GM21447 (cell line): ENCODE results near the gene RAB24.
A peak's percentile ranks its signal among the peaks of the same experiment; 100 is the strongest.

Source experiments
- ATAC-seq: cut with Tn5 transposase; IDR thresholded peaks from one replicate; pipeline ENCODE4 v1.9.1; 2021; ENCODE audit not compliant: unreplicated experiment

Gene RAB24

DNA sequence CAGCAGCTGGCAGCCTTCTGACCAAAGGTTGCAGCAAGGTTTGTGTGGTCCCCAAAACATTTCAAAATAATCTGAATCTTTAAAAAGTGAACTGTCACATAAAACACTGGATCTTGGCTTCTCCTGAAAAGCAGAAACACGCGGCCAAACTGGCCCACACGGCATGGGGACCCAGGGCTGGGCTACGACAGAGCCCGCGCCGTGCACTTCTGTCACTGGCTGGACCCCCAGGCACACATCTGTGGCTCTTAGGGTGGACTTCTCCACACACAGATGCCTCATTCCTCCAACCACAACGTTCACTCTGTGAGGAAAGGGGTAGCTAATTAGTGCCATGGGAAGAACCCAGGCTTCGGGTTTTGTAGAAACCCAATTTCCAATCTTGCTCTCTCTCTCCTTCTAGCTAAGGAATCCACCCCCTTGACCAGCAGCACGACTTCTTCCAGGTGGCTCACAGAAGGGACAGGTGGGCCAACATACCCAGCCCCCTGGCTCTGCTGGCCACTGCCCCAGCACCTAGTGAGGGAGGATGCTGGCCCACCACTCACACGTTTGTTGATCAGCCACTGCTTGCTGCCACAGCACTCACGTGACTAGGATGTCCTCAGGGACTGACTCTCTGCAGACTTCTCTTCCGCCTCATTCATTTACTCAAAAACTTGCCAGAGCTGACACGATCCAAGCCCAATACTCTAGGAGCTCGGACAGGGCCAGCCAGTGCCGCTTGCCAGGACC lies 30.1 kb upstream of the RAB24 start:
- no peak for ATAC-seq

- no peak for ATAC-seq
These were observed 29.4 kb upstream of the RAB24 start for GRCh38 chr5:177332896-177333260.

DNA sequence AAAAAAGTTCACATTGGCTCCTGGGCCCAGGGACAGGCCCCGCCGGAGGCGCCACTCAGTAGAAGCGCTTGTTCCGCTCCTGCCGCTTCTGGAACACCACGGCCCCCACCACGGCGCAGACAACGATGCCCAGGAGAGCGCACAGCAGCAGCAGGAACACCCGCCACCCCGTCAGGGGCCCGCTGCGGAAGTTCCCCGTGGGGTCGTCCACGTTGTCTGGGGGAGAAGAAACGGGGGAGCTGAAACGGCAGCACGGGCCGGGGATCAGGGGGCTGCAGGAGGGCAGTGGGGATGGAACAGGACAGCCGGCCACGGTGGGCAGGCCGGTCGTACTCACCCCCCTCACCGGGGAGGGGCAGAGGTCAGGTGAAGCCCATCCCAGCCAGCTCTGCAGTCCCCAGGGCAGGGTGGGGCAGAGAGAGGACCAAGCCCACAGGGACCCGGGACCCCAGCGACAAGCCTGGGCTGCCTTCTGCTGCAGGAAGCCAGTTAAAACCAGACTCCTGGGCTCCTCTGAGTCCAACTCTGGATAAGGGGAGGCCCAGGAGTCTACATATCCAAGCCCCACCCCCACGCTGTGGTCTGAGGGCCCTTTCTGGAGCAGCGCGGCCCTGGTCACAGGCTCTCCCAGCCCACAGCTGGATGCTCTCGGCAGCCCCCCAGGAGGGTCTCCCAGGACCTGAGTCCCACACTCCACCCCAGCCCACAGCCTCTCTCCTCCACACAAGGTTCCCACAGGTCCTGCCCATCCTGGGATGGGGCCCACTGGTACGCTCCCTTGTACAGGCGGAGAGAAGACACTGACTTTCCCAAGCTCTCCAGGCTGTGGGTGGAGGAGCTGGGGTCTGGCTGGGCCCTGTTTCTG lies 28.7 kb upstream of the RAB24 start:
- ATAC-seq, result no peak

DNA sequence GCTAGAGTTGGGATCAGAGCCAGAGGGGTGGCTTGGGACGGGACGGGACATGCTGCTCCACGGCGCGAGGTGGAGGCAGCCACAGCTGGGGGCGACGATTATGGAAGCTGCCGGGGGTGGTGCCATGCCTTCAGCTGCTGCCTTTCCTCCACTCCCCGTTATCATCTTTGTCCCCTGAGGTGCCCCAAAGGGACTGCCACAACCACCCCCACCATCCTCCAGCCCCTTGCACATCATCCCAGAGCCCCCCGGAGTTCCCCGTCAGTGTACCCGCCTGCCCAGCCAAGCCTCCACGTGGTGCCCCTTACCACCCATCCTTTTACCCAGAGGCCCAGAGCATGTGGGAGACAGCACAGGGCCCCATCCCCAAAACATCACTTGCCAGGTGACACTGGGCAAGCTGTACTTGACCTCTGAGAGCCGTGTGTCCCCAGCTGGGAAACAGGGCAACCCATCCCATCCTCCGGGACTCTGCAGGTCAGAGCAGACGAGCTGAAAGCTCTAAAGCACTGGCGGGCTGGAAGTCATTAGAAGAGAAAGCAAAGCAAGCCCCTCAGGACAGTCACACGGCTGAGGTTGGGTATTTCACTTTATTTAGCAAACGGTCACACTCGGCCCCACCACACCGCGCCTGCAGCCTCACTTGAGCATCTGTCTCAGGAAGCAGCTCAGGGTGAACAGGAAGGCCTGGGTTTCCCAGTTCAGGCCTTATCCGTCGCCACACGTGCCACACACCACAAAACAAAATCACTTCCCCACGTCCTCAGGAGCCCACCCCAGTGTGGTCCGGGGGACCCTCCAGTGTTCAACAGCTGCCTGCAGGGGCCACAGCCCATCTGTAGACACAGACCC lies 27.7 kb upstream of the RAB24 start:
- ATAC-seq, result no peak

- no peak for ATAC-seq
These were observed 26.4 kb upstream of the RAB24 start for GRCh38 chr5:177329883-177330282.

DNA sequence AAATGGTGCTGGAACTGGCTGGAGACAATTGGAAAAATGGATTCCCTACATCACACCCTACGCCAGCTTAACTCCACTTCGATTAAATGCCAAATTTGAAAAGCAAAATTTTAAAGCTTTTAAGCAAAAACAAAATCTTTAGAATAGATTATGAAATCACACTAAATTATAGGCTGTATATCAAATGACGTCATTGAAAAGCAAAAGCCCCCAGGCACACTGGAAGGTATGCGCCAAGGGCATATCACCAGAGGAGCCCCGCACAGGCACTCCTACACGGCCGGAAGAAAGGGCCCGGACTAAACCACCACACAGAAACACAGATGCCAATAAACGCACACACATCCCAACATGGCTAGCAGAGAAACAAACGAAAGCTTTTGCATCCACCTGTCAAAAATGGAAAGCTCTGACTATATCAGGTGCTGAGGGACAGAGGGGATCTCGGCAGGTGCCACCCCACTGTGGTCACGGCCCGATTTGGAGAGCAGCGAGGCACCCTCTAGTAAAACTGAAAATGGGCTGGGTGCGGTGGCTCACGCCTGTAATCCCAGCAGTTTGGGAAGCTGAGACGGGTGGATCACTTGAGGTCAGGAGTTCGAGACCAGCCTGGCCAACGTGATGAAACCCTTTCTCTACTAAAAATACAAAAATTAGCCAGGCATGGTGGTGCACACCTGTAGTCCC lies 25.2 kb upstream of the RAB24 start:
- no peak for ATAC-seq

GRCh38 chr5:177327539-177328522 lies 24.3 kb upstream of the RAB24 start:
- ATAC-seq, result no peak

DNA sequence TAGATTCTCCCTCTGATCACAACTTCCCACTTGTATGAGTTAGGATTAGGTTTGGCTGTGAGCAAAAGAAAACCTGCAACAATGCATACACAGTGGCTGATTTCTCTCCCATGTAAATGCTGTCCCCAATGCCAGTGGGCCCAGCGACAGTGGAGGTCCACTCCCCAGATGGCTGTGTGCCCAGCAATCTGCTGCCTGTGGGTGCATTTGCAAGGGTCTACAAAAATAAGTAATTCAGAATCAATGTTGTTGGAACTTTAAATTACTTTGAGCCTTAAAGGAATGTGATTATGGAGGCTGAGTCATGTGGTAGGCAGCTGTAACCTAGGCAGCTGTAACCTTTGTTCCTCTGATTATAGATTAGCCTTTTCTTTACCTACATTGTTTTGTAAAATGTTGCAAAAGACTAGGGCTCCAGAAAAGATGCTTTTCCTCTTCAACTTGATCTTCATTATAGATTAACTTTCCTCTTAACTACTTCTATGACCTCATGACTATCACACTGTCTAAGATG lies 22.4 kb upstream of the RAB24 start:
- ATAC-seq, result no peak

DNA sequence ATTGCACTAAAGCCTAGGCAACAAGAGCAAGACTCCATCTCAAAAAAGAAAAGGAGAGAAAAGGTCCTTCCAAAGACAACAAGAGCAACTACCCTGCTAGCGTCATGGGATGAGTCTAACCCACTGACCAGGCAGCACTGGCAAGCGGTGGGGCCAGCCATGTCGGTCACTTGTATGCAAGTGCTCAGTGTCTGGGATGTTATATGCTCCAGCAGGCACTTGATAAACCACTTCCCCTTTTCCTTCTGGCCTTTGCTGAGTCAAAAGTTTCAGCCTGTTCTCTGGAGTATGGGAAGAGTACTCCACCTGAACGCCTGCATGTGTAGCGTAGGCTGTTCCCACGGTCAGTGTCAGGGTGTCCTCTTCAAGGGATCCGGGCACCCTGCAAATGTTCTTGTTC lies 17.4 kb upstream of the RAB24 start:
- no peak for ATAC-seq

DNA sequence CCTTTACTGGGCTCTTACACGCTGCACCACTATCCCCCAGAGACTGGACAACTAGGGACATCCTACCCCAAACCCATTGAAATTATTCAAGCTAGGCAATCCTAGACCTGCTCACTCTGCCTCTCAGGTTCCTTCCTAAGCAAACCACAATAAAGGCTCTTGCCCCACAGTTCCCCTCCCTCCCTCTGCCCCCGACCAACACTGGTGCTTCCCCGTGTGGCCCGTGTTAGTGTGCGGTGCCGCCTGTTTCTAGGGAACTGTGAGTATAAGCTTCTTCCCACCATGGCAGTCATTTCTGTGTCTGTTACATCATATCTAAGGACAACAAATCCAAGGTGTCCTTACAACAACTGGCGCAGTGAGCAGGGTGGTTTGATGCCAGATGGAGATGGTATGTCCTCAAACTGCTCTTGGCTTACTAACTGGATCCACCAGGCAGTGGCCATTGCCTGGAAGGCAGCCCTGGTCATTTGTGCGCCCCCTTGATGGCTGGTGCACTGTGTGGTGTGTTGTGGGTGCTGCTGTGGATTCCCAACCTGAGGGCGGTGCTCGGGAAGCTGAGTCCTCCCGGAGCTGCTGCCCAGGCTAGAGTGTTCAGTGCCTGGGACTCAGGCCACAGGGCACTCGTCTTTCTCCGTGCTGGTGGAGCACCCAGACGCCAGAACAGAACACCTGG lies 16.5 kb upstream of the RAB24 start:
- no peak for ATAC-seq

GRCh38 chr5:177317959-177318377 lies 14.4 kb upstream of the RAB24 start:
- no peak for ATAC-seq

- ATAC-seq, result no peak
These were observed 12.5 kb upstream of the RAB24 start for GRCh38 chr5:177316005-177316404.

GRCh38 chr5:177315411-177315810 lies 11.9 kb upstream of the RAB24 start:
- ATAC-seq, result no peak

DNA sequence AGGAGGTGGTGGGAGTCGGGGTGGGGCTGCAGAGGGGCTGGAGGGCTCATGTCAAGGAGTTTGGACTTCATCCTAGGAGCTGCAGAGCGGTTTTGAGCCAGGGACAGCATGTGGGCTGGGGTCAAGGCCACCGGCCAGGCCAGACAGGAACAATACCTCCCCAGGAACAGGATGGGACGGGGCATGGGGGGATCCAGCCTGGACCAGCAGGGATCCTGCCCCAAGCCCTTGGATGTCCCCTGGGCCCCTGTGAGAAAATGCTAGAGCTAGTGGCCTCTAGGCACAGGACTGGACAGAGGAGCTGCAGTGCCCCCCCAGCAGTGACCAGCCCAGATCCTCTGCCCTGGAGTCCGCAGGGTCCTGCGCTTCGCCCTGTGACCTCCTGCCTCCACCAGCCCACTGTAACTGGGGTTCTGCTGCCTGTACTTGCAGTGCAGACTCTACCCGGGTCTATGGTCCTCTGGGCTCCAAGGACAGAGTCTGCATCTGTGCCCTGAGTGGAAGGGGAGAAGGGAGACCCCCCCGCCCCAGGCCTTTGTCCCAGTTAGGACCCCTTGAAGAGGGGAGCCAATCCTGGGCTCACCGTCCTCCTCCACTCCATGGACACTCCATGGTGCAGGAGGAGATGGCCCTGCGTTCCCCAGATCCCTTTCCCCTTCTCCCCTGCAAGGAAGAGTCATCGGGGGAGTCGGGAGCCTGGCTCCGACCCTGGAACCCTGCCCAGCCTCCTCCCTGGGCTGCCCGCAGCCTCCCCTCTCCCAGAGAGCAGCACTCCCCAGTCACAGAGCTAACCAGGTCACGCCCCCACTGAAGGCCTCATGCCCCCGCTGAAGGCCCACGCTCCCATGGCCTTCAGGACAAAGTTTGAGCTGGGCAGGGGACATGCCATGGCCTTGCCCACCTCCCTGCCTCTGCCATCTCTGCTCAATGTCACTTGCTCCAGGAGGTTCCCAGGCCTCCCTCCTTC lies 11.1 kb upstream of the RAB24 start:
- no peak for ATAC-seq

DNA sequence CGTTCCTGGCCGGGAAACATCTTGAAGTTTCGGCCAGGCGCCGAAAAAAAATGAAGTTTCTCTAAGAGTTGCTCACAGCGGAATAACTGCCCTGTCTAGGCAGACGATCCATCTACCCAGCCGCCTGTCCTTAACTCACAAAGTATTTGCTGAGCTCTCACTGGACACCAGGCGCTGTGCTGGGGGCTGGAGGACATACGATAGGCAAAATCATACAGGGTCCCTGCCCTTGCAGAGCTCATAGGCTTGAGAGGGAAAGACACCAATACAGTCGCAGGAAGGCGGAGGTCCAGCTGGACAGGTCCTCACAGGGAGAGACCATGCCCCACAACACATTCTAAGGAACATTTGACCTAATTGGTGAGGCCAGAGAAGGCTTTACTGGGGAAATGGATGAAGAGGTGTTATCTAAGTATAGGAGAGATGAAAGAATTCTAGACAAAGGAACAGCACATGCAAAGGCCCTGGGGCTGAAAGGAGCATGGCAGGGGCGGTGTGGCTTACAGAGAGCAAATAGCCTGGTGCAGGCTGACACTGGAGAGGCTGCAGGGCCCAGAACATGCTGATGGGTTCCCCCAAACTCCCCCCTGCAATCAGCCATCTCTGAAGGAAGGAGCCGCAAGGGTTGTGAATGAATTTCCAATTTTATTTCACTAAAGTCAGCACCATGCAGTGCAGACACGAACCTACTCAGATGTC lies 10.2 kb upstream of the RAB24 start:
- no peak for ATAC-seq

- ATAC-seq, result peak; percentile 20
These were observed 9.2 kb upstream of the RAB24 start for GRCh38 chr5:177312649-177313181.
